Stimulated activated CD4-positive, alpha-beta T cell treated with anti-CD3 and anti-CD28 coated beads, Interleukin-1b, Interleukin-23, amount 100 ng/mL, for 24 hours (primary cell): ENCODE data around the gene NDUFB10.
A peak's percentile ranks its signal among the peaks of the same experiment; 100 is the strongest.
"Not testable (repeated sequence)": the region's sequence is repeated elsewhere in the genome, so short reads cannot be mapped to it uniquely, and the experiment has no call there.

Source experiments
- DNase-seq, 4 experiments: peaks; one replicate each; pipeline ENCODE4 v3.0.0-alpha.2; 2020; ENCODE audit warnings: low read depth in 4 of 4, low spot score in 1 of 4

NDUFB10 gene

DNA sequence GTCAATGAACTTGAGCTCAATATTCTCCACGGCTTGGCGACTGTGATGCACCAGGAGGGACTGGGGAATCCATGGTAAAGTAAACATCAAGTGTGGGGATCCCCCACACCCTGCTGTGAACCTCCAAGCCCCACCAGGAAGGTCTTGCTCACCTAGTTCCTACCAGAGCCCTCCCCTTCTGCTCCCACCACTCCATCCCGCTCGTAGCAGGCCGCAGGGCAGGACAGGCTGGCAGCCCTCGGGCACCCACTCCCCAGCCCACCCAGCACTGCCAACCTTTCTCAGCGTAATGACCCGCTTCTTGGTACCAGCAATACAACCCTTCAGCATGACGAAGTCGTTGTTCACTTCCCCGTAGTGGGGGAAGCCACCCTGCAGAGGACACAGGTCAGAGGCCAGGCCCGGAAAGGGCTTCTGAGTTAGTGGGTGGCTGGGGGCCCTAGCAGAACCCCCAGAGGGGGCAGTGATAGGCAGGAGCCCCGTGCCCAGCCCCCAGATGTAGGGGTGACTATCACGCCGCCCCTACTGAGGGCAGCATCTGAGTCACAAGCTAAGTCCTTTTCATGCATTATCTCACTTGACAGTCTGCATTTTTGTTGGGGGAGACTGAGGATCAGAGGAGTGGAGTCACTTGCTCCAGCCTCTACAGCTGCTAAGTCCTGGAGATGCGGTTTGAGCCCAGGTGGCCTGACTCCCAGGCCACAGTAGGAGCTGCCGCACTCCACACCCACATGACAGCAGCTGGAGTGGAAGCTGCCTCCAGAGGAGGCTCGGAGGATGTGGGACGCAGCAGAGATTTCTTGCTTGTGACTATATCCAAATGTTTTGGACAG, 13.6 kb upstream of the NDUFB10 start:
- no peak for DNase-seq

DNA sequence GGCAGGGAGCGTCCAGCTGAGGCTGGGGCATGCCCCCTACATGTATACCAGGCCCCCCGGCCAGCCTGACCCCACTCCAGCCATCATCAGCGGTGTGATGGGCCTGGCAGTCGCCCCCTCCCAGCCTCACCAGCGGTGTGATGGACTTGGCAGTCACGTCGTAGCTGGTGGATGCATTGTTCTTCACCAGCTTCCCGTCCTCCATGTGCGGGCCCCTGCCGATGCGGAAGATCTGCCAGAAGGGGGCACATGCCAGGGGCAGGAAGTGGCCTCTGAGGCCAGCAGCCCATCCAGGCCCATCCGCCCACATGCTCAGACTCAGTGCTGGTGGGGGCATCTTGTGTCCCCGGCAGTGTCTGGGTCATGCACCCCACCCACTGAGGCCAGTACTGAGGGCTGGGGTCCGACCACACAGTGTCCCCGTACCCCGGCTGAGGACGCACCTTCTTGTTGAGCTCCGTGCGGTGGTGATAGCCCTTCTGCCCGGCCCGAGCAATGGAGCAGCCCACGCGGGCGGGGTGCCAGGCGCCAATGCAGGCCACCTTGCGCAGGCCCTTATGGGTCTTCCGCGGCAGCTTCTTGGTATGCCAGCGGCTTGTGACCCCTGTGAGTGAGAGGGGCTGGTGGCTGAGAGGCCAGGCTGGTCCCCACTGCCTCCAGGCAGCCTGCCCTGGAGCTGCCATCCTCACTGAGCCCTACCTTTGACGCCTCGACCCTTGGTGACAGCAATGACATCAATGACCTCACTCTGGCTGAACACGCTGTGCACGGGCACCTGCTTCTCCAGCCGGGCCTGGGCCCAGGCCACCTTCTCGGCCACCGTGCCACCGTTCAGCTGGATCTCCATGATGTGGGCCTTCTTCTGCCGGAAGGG, 12.6 kb upstream of the NDUFB10 start:
- no peak for DNase-seq

GRCh38 chr16:1947369-1947670, 12.0 kb upstream of the NDUFB10 start:
- DNase-seq: no peak

DNA sequence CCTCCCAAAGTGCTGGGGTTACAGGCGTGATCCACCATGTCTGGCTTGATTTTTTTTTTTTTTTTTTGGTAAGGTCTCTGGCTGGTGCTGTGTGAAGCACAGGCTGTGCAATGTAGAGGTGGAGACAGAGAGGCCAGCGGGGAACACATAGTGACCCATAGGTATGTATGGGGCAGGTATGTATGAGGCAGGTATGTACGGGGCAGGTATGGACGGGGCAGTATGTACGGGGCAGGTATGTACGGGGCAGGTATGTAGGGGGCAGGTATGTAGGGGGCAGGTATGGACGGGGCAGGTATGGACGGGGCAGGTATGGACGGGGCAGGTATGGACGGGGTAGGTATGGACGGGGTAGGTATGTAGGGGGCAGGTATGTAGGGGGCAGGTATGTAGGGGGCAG, 9.8 kb upstream of the NDUFB10 start:
- DNase-seq: no peak

DNA sequence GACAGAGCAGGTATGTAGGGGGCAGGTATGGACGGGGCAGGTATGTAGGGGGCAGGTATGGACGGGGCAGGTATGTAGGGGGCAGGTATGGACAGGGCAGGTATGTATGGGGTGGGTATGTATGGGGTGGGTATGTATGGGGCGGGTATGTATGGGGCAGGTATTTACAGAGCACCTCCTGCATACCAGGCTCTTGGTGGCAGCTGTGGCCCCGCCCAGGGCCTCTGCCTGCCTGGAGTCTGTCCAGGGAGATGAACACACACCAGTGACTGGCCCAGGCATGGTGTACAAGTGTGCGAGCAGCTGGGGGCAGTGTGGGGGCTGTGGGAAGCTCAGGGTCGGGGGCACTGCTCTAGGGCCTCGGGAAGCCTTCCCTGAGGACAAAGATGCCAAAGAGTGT, 9.3 kb upstream of the NDUFB10 start:
- no peak for DNase-seq

- DNase-seq: no peak
These were observed 8.8 kb upstream of the NDUFB10 start for GRCh38 chr16:1950559-1950958.

DNA sequence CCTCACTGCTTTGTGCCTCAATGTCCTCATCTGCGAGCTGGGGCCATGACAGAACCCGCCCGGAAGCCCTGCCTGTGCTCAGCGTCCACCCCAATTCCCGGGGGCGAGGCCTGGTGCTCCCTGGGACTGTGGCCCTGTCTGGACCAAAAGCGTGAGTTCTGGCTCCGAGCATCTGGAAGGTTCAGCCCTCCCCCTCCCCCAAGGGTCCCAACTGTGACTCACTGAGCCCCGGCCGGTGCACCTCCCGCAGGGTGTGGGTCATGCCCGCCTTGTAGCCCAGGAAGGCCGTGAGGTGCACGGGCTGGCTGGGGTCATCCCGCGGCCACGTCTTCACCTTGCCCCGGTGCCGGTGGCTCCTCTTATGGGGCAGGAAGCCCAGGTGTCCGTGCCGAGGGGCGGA, 5.6 kb upstream of the NDUFB10 start:
- no peak for DNase-seq

DNA sequence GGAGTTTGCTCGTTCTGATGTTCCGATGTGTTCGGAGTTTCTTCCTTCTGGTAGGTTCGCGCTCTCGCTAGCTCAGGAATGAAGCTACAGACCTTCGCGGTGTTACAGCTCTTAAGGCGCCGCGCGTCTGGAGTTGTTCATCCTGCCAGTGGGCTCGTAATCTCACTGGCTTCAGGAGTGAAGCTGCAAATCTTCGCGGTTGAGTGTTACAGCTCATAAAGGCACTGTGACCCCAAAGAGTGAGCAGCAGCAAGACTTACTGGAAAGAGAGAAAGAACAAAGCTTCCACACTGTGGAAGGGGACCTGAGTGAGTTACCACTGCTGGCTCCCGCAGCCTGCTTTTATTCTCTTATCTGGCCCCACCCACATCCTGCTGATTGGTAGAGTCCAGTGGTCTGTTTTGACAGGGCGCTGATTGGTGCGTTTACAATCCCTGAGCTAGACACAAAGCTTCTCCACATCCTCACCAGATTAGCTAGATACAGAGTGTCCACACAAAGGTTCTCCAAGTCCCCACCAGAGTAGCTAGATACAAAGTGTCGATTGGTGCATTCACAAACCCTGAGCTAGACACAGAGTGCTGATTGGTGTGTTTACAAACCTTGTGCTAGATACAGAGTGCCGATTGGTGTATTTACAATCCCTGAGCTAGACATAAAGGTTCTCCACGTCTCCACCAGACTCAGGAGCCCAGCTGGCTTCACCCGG, 1.8 kb upstream of the NDUFB10 start:
- not testable (repeated sequence) for DNase-seq

DNA sequence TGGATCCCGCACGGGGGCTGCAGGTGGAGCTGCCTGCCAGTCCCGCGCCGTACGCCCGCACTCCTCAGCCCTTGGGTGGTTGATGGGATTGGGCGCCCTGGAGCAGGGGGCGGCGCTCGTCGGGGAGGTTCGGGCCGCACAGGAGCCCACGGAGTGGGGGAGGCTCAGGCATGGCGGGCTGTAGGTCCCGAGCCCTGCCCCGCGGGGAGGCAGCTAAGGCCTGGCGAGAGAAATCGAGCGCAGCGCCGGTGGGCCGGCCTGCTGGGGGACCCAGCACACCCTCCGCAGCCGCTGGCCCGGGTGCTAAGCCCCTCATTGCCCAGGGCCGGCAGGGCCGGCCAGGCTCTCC, 1.2 kb upstream of the NDUFB10 start:
- DNase-seq: not testable (repeated sequence)

DNA sequence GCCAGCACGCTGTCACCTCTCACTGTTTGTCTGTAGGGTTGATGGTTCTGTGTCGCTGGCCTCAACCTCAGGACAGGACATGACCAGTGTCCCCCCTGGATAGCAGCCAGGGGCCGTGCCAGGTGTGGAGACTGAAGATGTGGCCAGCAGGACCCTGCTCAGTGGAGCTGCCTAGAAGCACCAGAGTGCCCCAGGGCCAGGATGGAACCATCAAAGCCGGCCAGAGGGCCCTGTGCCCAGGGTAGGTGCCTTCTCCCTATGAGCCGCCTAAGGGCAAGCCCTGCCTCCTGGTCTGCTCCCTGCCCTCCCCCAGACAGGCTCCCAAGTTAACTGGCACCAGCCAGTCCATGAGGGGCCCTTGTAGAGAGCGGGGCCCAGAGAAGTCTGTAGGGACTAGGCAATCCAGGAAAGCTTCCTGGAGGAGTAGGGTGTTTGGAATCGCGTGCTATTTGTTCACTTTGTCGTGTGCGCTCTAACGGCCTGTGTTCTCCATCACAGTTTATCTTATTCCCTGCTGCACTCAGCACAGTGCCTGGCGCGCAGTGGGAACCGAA, 546 bp upstream of the NDUFB10 start:
- no peak for DNase-seq

DNA sequence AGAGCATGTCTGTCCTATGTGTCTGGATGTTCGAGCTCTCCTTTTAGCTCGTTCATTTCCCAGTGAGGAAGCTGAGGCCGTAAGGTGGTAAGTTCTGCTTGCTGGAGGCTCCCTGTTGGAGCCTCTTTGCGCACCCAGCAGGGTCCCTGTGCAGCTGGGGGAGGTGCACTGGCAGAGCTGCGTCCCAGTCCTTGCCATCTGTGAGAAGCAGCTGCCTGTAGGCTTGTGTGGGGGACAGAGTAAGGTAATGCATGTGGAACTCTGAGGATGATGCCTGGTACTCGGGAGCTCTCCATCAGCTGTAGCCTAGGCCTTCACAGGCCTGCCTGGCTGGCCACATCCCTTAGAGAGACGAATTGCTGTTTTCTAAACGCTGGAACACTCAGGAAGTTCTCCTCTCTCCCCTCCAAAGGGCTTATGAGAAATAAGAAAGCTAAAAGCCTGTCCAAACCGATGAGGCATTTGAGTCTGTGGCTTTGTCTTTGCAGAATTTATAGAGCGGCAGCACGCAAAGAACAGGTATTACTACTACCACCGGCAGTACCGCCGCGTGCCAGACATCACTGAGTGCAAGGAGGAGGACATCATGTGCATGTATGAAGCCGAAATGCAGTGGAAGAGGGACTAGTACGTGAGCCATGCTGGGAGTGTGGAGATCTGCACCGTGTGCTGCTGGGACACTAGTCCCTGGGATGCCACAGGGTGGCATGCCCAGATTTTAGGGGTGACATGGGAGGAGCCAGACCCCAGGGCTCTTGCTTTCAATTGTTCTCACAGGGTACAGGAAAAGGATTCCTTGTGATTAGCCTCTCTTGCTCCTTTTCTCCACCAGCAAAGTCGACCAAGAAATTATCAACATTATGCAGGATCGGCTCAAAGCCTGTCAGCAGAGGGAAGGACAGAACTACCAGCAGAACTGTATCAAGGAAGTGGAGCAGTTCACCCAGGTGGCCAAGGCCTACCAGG, 1.6 kb downstream of the NDUFB10 start:
- DNase-seq: no peak

DNA sequence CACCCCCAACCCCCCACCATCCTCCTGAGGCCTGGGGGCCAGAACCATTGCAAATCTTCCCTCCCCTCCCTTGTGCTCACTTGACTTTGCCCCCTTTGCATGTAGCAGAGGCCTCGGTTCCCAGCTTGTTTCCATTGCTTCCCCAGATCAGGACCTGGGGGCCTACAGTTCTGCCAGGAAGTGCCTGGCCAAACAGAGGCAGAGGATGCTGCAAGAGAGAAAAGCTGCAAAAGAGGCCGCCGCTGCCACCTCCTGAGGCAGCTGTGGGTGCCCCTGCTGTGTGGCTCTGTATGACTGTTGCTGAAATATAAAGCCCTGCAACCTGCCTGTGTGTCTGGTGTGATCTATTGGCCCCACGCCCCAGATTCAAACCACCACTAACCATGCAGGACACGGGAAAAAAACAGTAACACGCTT, 2.3 kb downstream of the NDUFB10 start:
- DNase-seq: no peak

GRCh38 chr16:1962161-1963153, 3.1 kb downstream of the NDUFB10 start:
- not testable (repeated sequence) for DNase-seq

DNA sequence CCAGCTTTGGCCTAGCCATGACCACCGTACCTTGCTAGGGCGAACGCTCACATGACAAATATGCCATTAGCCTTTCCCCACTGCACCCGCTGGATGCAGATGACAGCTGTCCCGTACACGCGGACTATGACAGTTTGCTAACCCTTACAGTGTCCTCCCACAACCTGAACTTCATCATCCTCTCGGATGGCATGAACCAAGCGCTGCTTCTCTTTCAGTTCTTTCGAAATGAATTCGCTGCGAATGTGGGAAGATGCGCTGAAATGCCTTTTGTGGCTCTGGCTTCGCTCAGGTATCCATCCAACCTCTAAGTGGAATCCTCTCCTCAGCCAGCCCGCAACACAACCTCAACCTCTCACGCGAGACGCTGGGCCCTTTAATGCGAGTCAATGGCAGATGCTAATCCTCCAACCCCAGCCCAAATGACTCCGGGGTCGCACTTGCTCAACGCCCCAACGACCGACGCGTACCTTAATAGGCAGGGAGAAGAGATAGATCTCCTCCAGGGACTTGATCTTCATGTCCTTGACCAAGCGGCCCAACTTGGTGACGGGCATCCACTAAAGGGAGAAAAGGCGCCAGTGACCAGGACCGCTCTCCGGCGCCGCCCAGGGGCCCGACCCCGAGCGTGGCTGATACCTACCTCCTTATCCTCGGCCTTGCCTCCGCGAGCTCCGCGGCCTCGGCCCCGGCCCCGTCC, 4.6 kb downstream of the NDUFB10 start:
- DNase-seq: no peak

DNA sequence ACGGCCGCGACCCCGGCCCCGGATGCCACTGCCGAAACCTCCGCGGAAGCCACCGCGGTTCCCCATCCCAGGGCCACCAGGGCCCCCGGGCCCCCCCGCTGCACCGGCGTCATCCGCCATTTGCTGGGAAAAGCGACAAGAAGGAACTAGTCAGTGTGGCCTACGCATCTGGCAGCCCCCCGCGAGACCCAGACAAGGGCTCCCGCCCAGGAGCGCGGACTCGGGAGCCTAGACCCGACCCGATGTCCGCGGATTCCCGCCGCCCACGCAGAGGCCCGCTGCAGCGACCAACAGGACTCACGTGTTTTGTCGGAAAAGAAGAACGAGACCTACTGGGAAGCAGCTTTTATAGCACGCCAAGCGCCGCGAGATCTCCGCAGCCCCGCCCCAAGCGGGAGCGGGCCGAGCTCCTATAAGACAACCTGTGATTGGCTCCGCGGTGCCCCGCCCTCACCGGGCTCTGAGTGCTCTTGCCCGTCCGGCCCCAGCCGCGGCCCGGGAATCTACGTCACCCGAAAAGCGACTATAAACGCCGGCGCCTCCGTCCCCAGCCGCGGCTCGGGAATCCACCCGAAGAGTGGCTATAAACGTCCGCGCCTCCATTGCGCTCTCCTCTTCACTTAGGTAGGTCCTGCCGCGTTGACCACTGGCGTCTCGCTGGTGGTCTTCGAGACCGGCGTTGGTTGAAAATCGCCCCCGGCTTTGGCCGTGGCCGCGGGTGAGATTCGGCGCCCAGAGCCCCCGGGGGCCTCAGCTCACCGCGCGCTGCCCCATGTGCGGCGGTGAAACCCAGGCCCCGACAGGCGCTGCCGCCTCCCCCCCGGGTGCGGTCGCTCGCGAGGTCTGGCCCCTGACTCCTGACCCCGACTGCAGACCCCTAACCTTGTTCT, 5.4 kb downstream of the NDUFB10 start, which contains the start of gene RPS2:
TSS of gene RPS2 (minus strand) at position 321 of the 890 bp plus-strand sequence. CDS start at position 120, 201 bp downstream.
- DNase-seq: peak; percentile 94 to 99 (median 96)

- no peak for DNase-seq
These were observed 6.2 kb downstream of the NDUFB10 start for GRCh38 chr16:1965396-1966001.

DNA sequence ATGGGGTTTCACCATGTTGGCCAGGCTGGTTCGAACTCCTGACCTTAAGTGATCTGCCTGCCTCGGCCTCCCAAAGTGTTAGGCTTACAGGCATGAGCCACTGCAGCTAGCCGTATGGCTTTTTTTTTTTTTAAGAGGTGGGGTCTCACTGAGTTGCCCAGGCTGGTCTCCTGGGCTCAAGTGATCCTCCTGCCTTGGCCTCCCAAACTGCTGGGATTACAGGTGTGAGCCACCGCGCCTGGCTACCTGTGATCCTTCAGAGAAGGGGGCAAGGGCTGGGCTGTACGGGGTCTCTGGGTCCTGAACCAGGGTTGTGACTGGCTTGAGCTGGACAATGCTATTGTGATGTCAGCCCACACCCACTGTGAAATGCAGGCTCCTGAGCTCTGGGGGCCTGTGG, 7.1 kb downstream of the NDUFB10 start, which contains the start of gene RNF151:
TSS of gene RNF151 (plus strand) at position 397 of the 400 bp plus-strand sequence. CDS start 26 bp downstream, outside the sequence.
- DNase-seq: no peak
